NOMO-1 treated with dmso at 0.1 percent for 144 hours (cell line): ENCODE results near the gene KDM6A.
"Not testable (repeated sequence)": the region's sequence is repeated elsewhere in the genome, so short reads cannot be mapped to it uniquely, and the experiment has no call there.

Experiments
- DNase-seq: peaks from one replicate; lab custom pipeline; 2025; ENCODE audit not compliant: unreplicated experiment; lab: John Stamatoyannopoulos, UW

Gene KDM6A

DNA sequence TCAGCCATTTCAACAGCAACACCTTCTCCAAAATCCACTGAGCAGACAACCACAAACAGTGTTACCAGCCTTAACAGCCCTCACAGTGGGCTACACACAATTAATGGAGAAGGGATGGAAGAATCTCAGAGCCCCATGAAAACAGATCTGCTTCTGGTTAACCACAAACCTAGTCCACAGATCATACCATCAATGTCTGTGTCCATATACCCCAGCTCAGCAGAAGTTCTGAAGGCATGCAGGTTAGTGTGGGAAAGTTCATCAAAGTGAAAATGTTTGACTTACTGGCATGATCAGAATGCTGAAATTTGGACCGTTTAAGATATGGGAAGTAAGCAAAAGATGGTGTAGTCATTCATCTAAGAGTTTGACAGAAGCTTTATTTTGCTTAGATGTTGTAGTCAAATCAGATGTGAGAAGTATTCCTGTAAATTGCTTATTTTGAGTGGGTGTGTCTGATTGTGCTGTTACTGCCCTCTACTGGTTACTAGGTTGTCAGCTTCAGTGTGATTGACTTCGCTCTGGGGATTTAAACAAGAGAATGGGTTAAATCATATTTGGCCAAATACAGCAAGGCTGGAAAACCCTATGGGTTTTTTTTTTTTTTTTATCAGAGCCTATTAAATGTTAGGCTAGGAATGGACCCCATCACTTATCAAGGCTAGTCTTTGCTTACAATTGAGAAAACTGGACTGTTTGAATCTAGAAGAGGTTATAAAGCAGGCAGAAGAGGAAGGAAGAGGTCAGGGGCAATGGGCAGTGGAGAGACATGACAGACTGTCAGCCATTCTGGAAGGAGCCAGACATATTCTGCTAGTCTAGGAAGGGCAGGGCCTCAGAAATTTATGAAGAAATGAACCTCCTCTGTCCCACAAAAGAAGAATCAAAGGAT is 197.4 kb downstream of the KDM6A start:
- DNase-seq = peak; percentile 3

GRCh38 chrX:45073011-45073410 is 200.0 kb downstream of the KDM6A start:
- not testable (repeated sequence) for DNase-seq

DNA sequence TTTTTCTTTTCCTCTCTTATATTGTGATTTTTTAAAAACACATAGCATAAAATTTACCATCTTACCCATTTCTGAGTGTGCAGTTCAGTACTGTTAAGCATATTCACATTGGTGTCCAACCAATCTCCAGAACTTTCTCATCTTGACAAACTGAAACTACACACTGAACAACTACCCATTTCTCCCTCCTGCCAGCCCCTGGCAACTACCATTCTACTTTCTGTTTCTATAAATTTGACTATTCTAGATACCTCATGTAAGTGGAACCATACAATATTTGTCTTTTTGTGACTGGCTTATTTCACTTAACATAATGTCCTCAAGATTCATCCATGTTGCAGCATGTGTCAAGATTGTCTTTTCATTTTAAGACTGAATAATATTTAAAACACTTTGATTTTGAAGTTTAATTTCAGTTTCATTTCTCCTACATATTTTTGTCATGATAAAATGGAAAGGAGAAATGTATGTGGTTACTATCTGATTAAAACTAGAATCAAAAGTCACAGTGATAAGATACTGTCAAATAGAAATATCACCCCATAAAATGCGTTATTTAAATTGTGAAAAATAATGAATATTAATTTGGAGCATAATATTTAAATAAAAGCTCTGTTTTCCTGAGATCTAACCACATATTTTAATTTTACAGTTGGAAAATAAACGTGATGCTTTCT is 204.9 kb downstream of the KDM6A start:
- DNase-seq = no peak

DNA sequence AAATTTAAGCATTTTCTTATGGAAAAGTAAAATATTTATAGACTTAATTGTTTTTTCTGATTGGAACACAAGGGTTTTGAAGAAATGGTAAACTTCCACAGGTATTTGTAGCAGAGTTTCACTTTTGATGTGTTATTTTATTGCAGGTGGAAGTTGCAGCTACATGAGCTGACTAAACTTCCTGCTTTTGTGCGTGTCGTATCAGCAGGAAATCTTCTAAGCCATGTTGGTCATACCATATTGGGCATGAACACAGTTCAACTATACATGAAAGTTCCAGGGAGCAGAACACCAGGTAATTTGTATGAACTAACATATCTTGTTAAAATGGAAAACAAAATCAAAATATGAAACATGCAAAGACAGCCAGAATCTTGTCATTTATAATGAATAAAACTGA is 210.3 kb downstream of the KDM6A start:
- no peak for DNase-seq

DNA sequence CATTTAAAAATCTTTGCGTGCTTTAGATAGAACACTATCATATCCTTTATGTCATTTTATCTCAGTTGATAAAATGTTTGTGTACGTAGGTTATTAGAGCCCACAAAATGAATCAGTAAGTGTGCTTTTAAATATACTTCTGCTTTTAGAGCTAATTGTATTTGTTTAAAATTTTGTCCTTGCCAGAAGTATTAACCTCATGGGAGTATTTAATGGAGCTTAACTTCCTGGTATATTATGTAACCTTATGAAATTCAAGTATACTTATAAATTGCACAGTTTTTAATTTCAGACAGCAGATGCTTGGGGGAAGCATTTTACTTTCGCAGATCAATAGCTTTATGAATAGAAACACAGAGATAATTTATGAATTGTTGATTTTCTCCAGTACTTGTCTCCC is 237.5 kb downstream of the KDM6A start:
- DNase-seq = no peak

- no peak for DNase-seq
These were observed 253.2 kb downstream of the KDM6A start for GRCh38 chrX:45126158-45126557.

- no peak for DNase-seq
These were observed 256.0 kb downstream of the KDM6A start for GRCh38 chrX:45128896-45129454.

DNA sequence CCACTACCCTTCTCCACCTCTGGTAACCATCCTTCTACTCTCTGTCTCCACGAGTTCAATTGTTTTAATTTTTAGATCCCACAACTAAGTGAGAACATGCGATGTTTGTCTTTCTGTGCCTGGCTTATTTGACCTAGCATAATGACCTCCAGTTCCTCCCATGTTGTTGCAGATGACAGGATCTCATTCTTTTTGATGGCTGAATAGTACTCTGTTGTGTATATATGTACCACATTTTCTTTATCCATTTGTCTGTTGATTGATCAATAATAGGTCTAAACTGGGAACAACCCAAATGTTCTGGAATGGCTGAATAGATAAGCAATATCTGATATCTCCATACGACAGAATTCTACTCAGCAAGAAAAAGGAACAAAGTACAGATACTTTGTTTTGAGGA is 260.5 kb downstream of the KDM6A start:
- no peak for DNase-seq

DNA sequence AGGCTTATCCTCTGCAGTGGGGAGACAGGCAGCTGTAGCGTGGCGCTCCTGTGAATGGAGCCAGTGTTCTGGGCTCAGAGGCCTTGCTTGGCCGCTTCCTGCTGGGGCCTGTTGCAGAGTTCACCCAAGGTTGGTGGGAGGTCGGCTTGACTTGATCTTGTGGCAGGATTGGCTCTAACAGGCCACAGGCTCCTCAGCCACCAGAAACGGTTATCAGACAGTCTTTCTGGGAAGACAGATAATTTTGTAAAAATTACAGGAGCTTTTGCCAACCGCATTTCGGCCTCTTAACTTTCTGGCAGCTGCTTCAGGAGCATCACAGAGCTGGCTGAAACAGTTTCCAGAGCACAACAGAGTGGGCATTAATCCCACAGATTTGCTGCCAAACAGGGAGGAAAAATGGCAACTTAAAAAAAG is 261.3 kb downstream of the KDM6A start:
- DNase-seq = no peak

- no peak for DNase-seq
These were observed 261.8 kb downstream of the KDM6A start for GRCh38 chrX:45134775-45135174.

- DNase-seq = not testable (repeated sequence)
These were observed 262.5 kb downstream of the KDM6A start for GRCh38 chrX:45135391-45136075.

DNA sequence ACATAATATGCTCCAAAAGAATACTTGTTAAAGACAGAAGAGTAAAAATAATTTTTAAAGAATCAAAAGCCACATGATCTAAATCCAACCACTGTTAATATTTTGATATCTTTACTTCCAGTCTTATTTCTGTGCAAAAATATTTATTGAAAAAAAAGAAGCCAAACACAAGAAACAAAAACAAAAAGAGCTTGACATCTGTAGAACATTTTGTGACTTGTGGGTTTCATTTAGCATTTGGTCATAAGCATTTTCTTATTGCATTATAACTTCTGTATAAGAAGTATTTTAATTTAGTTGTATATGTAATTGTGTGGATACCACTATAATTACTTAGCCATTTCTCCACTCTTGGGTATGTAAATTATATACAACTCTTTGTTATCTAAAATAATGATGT is 264.5 kb downstream of the KDM6A start:
- DNase-seq = no peak

DNA sequence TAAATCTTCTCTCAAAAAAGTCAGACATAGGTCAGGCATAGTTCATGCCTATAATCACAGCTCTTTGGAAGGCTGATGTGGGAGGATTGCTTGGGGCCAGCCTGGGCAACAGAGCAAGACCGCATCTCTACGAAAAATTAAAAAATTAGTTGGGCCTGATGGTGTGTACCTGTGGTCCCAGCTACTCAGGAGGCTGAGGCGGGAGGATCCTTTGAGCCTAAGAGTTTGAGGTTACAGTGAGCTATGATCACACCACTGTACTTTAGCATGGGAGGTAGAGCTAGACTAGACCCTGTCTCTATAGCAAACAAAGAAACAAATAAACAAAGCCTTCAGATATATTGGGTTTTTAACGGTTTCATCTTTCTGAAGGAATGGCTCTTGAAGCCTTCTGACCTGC is 265.5 kb downstream of the KDM6A start:
- no peak for DNase-seq

DNA sequence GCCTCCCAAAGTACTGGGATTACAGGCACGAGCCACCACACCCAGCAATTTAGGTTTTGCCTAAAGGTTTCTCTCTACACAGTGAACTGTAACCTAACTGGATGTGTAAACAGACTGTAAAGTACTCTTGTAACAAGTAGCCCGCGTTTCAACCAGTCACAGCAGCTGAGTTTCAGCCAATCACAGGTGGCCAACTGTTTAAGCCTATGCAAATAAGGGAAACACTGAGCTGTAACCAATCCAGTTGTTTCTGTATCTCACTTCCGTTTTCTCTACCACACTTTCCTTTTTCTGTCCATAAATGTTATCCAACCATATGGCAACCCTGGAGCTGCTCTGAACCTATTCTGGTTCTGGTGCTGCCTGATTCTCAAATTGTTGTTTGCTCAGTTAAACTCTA is 267.8 kb downstream of the KDM6A start:
- no peak for DNase-seq

DNA sequence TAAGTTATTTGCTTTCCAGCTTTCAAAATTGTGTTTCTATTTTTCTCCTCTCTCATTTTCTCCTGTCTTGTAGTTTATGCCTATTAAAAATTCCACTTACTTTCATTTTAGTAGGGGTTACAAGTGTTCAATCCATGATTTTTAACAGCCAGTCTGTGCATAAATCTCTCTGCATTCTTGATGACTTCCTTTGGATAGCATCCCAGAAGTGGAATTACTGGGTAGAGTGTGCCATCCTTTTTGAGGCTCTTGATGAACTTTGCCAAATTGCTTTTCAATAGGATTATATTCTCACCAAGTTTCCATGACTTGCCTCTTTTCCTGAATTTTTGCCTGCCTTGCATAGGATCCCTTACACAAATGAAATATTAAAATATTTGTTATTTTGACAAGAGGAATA is 269.2 kb downstream of the KDM6A start:
- DNase-seq = no peak

- DNase-seq = no peak
These were observed 270.5 kb downstream of the KDM6A start for GRCh38 chrX:45143455-45143854.

DNA sequence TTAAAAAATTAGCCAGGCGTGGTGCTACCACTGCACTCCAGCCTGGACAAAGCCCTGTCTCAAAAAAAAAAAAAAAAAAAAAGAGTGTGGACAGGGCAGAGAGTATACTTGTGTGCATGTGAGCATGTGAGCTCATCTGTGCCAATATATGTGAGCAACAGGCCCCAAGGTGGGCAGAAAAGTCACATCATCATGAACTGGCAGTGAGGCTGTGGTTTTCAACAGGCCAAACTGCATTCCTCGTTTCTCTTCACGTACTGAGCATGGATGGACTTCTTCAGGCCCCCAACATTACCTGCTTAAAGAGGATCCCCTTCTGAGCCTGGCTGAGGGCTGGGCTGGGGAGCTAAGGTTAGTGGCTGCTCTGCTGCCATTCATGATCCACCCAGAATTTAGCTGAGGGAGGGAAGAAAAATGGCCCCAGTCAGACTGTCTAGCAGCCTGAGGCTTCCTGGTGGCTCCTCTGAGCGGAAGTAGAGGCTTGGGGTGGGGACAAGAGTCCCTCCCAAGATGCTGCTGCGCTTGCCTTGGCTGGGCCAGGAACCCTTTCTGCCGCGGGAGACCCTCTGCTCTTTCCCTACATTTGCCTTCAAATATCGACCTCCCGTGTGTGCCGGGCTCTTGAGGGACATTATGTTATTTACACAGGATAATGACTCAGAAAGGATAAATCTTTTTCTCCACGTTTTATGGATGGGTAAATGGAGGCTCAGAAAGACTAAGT is 272.7 kb downstream of the KDM6A start:
- no peak for DNase-seq

- no peak for DNase-seq
These were observed 277.8 kb downstream of the KDM6A start for GRCh38 chrX:45150821-45151220.

GRCh38 chrX:45154033-45154360 is 281.0 kb downstream of the KDM6A start:
- no peak for DNase-seq

GRCh38 chrX:45154462-45154861 is 281.5 kb downstream of the KDM6A start:
- no peak for DNase-seq

DNA sequence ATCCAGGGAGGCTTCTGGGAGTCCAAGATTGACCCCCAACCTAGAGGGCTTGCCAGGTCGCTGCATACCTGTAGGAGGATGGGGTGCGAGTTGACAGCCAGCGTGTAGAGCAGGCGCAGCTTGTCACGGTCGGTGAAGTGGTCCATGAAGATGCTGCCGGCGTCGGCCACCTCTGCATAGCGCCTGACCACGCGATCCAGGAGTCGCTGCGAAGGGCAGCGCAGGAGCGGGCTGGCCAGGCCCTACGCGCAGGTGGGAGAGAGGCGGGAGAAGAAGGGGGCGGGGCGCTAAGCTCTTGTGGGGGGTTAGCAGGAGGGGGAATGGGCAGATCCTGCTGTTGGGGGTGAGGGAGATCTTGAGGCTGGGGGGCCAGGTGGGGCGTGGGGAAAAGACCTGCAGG is 284.7 kb downstream of the KDM6A start:
- no peak for DNase-seq
